SU-DHL-6 (cell line): ENCODE results near the gene RORB.

Experiments
- H2AFZ ChIP-seq: fragments of 200-600 bp; sonication (generic); 2 replicates; pipeline ENCODE4 v1.6.1; 2014; ENCODE audit warnings: low read depth, mild to moderate bottlenecking, moderate library complexity, mixed read lengths, antibody characterized with exemption, low read length; ENCODE audit not compliant: severe bottlenecking
- H3F3A ChIP-seq: fragments of 200-600 bp; shearing (Covaris generic); 2 replicates; pipeline ENCODE4 v1.6.0; 2016; ENCODE audit warnings: antibody characterized with exemption, mild to moderate bottlenecking; ENCODE audit not compliant: insufficient read depth
- H3K27ac ChIP-seq: fragments of 200-600 bp; sonication (generic); 2 replicates; pipeline ENCODE4 v1.5.1; 2016; ENCODE audit warnings: low read depth, mild to moderate bottlenecking, low read length, moderate library complexity, mixed read lengths
- H3K27me3 ChIP-seq: fragments of 200-600 bp; sonication (generic), shearing (Covaris generic); 2 replicates; pipeline ENCODE4 v1.6.0; 2014; ENCODE audit warnings: mild to moderate bottlenecking, low read length
- H3K36me3 ChIP-seq: fragments of 200-600 bp; sonication (generic); 2 replicates; pipeline ENCODE4 v1.6.1; 2014; ENCODE audit warnings: mild to moderate bottlenecking, low read length, mixed read lengths
- H3K4me2 ChIP-seq: fragments of 300-600, 200-600 bp; shearing (Covaris generic), sonication (generic); 2 replicates; pipeline ENCODE4 v1.6.0; 2014; ENCODE audit warnings: low read length, low read depth, mild to moderate bottlenecking; ENCODE audit not compliant: poor library complexity, severe bottlenecking
- H3K4me3 ChIP-seq: fragments of 200-600 bp; sonication (generic); 2 replicates; pipeline ENCODE4 v1.5.1; 2014; ENCODE audit warnings: antibody characterized with exemption, low read length, mild to moderate bottlenecking, mixed read lengths; ENCODE audit not compliant: insufficient read depth, poor library complexity, severe bottlenecking
- H3K79me2 ChIP-seq: fragments of 200-600 bp; sonication (generic); 2 replicates; pipeline ENCODE4 v1.6.1; 2014; ENCODE audit warnings: mild to moderate bottlenecking, low read length, moderate library complexity; ENCODE audit not compliant: insufficient read depth
- H3K9ac ChIP-seq: fragments of 200-600 bp; sonication (generic); 2 replicates; pipeline ENCODE4 v1.7.0; 2014; ENCODE audit warnings: mild to moderate bottlenecking, low read length
- H3K9me2 ChIP-seq: fragments of 200-600 bp; sonication (generic); replicated peaks from 2 replicates; pipeline ENCODE4 v1.6.1; 2014; ENCODE audit warnings: low read length; ENCODE audit not compliant: insufficient read depth
- H3K9me3 ChIP-seq: fragments of 200-600 bp; sonication (generic); 2 replicates; pipeline ENCODE4 v1.6.1; 2014; ENCODE audit warnings: low read length, mixed read lengths; ENCODE audit not compliant: insufficient read depth
- H4K20me1 ChIP-seq: fragments of 200-600 bp; sonication (generic); 2 replicates; pipeline ENCODE4 v1.6.1; 2014; ENCODE audit warnings: low read depth, mild to moderate bottlenecking, antibody characterized with exemption, low read length, moderate library complexity, mixed read lengths
- CTCF ChIP-seq: fragments of 200-600 bp; sonication (generic); IDR thresholded peaks from one replicate; pipeline ENCODE4 v1.5.1; 2017; ENCODE audit warnings: antibody characterized with exemption, mild to moderate bottlenecking, low read length, moderate library complexity; ENCODE audit not compliant: insufficient read depth, poor library complexity, severe bottlenecking
- EZH2phosphoT487 ChIP-seq: fragments of 200-600 bp; sonication (generic), shearing (Covaris generic); conservative IDR thresholded peaks from 2 replicates; pipeline ENCODE4 v1.6.1; 2018; ENCODE audit warnings: mild to moderate bottlenecking, antibody characterized with exemption, low read length, moderate library complexity, mixed read lengths

Gene RORB

DNA sequence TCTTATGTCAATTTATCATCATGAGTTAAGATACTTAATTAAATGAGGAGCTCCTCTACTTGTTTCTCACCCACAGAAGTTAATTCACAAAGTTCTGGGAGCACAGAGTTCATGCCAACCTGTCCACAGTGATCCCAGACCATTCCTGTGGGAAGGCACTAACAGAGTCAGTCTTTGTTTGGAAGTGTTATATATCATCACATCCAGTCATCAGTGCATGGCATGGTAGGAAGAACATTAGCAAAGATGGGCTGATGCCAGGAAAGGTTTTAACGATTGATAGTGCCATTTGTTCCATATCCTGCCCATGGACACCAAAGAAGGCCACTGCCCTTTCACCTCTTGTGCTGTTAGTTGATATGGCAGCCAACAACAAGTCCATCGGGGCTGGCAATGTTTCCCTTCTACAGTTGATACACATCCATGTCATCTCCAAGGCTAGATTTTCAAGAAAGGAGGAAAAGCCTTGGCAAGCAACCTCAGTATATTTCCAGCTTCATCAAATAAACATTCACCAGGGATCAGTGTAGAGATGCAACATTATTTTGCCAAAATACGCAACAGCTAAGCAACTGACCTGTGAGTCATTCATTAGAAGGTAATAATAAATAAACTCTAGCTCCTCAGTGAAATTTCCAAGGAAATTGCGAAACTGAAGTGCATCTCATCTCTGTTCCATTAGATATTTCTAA lies 169.6 kb downstream of the RORB start:
- H3F3A ChIP-seq: no peaks in the 10 kb centered on the region
- H3K9ac ChIP-seq: no peak overlapping the region
- TF ChIP-seq CTCF (no peak), EZH2phosphoT487 (no peak)
- no peaks in the 10 kb centered on the region for H3K9me2 ChIP-seq
- no peak overlapping the region for H3K4me3 ChIP-seq
- peaks cover 2% of the 10 kb centered on the region; the same call in 1 of the 2 replicates for H3K27me3 ChIP-seq
- H3K4me2 ChIP-seq: no peak overlapping the region
- no peak overlapping the region for H3K27ac ChIP-seq
- H3K36me3 ChIP-seq: no peaks in the 10 kb centered on the region
- H3K79me2 ChIP-seq: no peaks in the 10 kb centered on the region
- H2AFZ ChIP-seq: no peak overlapping the region
- no peaks in the 10 kb centered on the region for H3K9me3 ChIP-seq
- H4K20me1 ChIP-seq: no peaks in the 10 kb centered on the region

- Histone ChIP-seq H4K20me1 (no peaks in the 10 kb centered on the region), H2AFZ (no peak overlapping the region)
- TF ChIP-seq EZH2phosphoT487: no peak
These were observed 175.1 kb downstream of the RORB start for GRCh38 chr9:74672237-74672636.

GRCh38 chr9:74674077-74674476 lies 176.9 kb downstream of the RORB start:
- no peak for TF ChIP-seq CTCF
- no peak for TF ChIP-seq EZH2phosphoT487
- Histone ChIP-seq H3K9ac (no peak overlapping the region), H3K9me3 (no peaks in the 10 kb centered on the region)

More at GRCh38 chr9:74672237-74672636, 175.1 kb downstream of the RORB start:
- no peaks in the 10 kb centered on the region for H3K9me3 ChIP-seq
- H3F3A ChIP-seq: no peaks in the 10 kb centered on the region
- no peak overlapping the region for H3K9ac ChIP-seq
- no peak overlapping the region for H3K4me3 ChIP-seq
- no peak overlapping the region for H3K27ac ChIP-seq
- H3K9me2 ChIP-seq: no peaks in the 10 kb centered on the region
- H3K27me3 ChIP-seq: peaks cover 4% of the 10 kb centered on the region; the same call in 1 of the 2 replicates
- no peak overlapping the region for H3K4me2 ChIP-seq
- H3K36me3 ChIP-seq: no peaks in the 10 kb centered on the region
- H3K79me2 ChIP-seq: no peaks in the 10 kb centered on the region

GRCh38 chr9:74681906-74682305 lies 184.8 kb downstream of the RORB start:
- Histone ChIP-seq H4K20me1 (no peaks in the 10 kb centered on the region), H3K27me3 (no peaks in the 10 kb centered on the region), H3K79me2 (no peaks in the 10 kb centered on the region), H3K9ac (no peak overlapping the region), H3K9me2 (no peaks in the 10 kb centered on the region), H3K36me3 (no peaks in the 10 kb centered on the region), H2AFZ (no peak overlapping the region), H3K4me3 (no peak overlapping the region), H3F3A (no peaks in the 10 kb centered on the region), H3K27ac (no peak overlapping the region), H3K9me3 (no peaks in the 10 kb centered on the region), H3K4me2 (no peak overlapping the region)
- TF ChIP-seq CTCF (no peak), EZH2phosphoT487 (no peak)

More at GRCh38 chr9:74674077-74674476, 176.9 kb downstream of the RORB start:
- Histone ChIP-seq H3K27me3 (peaks cover 4% of the 10 kb centered on the region; the same call in 1 of the 2 replicates), H3K4me3 (no peak overlapping the region), H3K36me3 (no peaks in the 10 kb centered on the region), H3F3A (no peaks in the 10 kb centered on the region), H3K4me2 (no peak overlapping the region), H2AFZ (no peak overlapping the region), H4K20me1 (no peaks in the 10 kb centered on the region), H3K27ac (no peak overlapping the region), H3K9me2 (no peaks in the 10 kb centered on the region), H3K79me2 (no peaks in the 10 kb centered on the region)
